GM19240 (cell line): ENCODE results near the gene EFEMP2.
"Not testable (repeated sequence)": the region's sequence is repeated elsewhere in the genome, so short reads cannot be mapped to it uniquely, and the experiment has no call there.

Experiments
- DNase-seq: peaks from one replicate; pipeline ENCODE4 v3.0.0; 2011; ENCODE audit warnings: low spot score; ENCODE audit not compliant: insufficient read length

EFEMP2 gene

GRCh38 chr11:65900125-65900898 lies 27.7 kb upstream of the EFEMP2 start, which contains the start of gene FOSL1:
FOSL1 (minus strand) TSS chr11:65900388; CDS start chr11:65900339, 49 bp downstream.
- DNase-seq = peak; percentile 47

GRCh38 chr11:65899356-65900124 lies 26.9 kb upstream of the EFEMP2 start:
- DNase-seq = no peak

GRCh38 chr11:65898656-65899355 lies 26.2 kb upstream of the EFEMP2 start:
- DNase-seq = no peak

- no peak for DNase-seq
Measured at GRCh38 chr11:65897020-65897471, 24.4 kb upstream of the EFEMP2 start.

GRCh38 chr11:65896034-65896999 lies 23.7 kb upstream of the EFEMP2 start:
- no peak for DNase-seq

GRCh38 chr11:65895482-65895981 lies 22.9 kb upstream of the EFEMP2 start:
- DNase-seq = no peak

GRCh38 chr11:65894034-65894591 lies 21.5 kb upstream of the EFEMP2 start:
- DNase-seq = no peak

- DNase-seq = no peak
Measured at GRCh38 chr11:65892661-65893317, 20.2 kb upstream of the EFEMP2 start.

GRCh38 chr11:65892137-65892540 lies 19.5 kb upstream of the EFEMP2 start:
- not testable (repeated sequence) for DNase-seq

GRCh38 chr11:65891219-65892136 lies 18.9 kb upstream of the EFEMP2 start:
- DNase-seq = no peak

GRCh38 chr11:65890324-65891218 lies 18.0 kb upstream of the EFEMP2 start, which contains the start of gene CCDC85B:
CCDC85B (plus strand) TSS chr11:65890673; CDS start chr11:65890784, 111 bp downstream.
- DNase-seq = peak; percentile 81

- DNase-seq = peak; percentile 97
Measured at GRCh38 chr11:65888163-65888814, 15.7 kb upstream of the EFEMP2 start, which contains the start of gene FIBP. FIBP (minus strand) TSS chr11:65888471; CDS start chr11:65888418, 53 bp downstream.

GRCh38 chr11:65887723-65888162 lies 15.1 kb upstream of the EFEMP2 start:
- no peak for DNase-seq

GRCh38 chr11:65886826-65887722 lies 14.5 kb upstream of the EFEMP2 start:
- no peak for DNase-seq

- no peak for DNase-seq
Measured at GRCh38 chr11:65885808-65886536, 13.4 kb upstream of the EFEMP2 start.
